SK-N-MC (cell line): Measurements from ENCODE around the gene MTR.
"Not testable (repeated sequence)": the region's sequence is repeated elsewhere in the genome, so short reads cannot be mapped to it uniquely, and the experiment has no call there.

Source experiments
- DNase-seq: peaks from one replicate; pipeline ENCODE4 v3.0.0-alpha.2; 2011; ENCODE audit warnings: low read depth, low spot score
- H3K27ac ChIP-seq: fragments of 200-600 bp; sonication (generic); 2 replicates; pipeline ENCODE4 v1.5.1; 2016; ENCODE audit warnings: mixed run types
- H3K36me3 ChIP-seq: fragments of 200-600 bp; sonication (generic); 2 replicates; pipeline ENCODE4 v1.6.1; 2017; ENCODE audit warnings: antibody characterized with exemption, low read length, mixed read lengths; ENCODE audit not compliant: insufficient read depth
- H3K4me3 ChIP-seq: fragments of 200-600 bp; sonication (generic); 2 replicates; pipeline ENCODE4 v1.5.1; 2016
- H3K9ac ChIP-seq: fragments of 200-600 bp; sonication (generic); 2 replicates; pipeline ENCODE4 v1.8.0; 2017; ENCODE audit warnings: mixed run types, mixed read lengths; ENCODE audit not compliant: insufficient read length
- H3K9me3 ChIP-seq: fragments of 200-600 bp; sonication (generic); 2 replicates; pipeline ENCODE4 v1.6.1; 2017; ENCODE audit warnings: low read depth, mild to moderate bottlenecking, antibody characterized with exemption, low read length, moderate library complexity, mixed read lengths
- EZH2 ChIP-seq: fragments of 200-600 bp; sonication (generic); IDR thresholded peaks from one replicate; pipeline ENCODE4 v1.6.1; 2017; ENCODE audit warnings: antibody characterized with exemption
- FOXP2 ChIP-seq: optimal IDR thresholded peaks from 2 replicates; pipeline ENCODE3; 2011; ENCODE audit warnings: mild to moderate bottlenecking, moderate library complexity; ENCODE audit not compliant: insufficient read depth; ENCODE audit errors: extremely low read length, control extremely low read depth
- POLR2AphosphoS5 ChIP-seq: IDR thresholded peaks from 2 replicates; pipeline ENCODE4 v1.6.1; 2012; ENCODE audit warnings: mild to moderate bottlenecking, low read depth, low read length, borderline replicate concordance

The MTR gene

GRCh38 chr1:236904892-236905741 lies 110.0 kb downstream of the MTR start:
- Histone ChIP-seq H3K9ac (no peak overlapping the region), H3K36me3 (peaks cover 10% of the 10 kb centered on the region; the same call in 1 of the 2 replicates), H3K27ac (no peak overlapping the region), H3K9me3 (no peaks in the 10 kb centered on the region), H3K4me3 (no peak overlapping the region)
- TF ChIP-seq FOXP2 (no peak), EZH2 (no peak), POLR2AphosphoS5 (no peak)
- DNase-seq, result no peak

DNA sequence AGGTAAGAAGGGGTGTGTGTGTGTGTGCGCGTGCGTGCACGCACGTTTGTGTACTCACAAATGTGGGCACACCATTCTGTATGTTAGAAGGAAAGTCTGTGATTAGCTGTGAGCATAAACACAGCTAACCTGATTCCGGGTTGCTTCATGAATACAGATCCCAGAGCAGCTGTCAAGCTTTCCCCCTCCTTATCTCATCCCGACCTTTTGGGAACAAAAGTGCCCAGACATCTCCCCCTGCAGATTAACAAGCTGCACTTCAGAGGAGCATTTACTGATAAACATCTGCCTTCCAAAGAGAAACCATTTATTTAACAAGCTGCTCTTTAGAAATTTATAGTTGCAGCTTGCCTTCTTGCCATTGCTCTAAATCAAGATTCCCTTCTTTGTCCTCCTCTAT lies 112.1 kb downstream of the MTR start:
- no peak for TF ChIP-seq FOXP2
- no peak for TF ChIP-seq EZH2
- TF ChIP-seq POLR2AphosphoS5, result no peak
- no peak for DNase-seq

DNA sequence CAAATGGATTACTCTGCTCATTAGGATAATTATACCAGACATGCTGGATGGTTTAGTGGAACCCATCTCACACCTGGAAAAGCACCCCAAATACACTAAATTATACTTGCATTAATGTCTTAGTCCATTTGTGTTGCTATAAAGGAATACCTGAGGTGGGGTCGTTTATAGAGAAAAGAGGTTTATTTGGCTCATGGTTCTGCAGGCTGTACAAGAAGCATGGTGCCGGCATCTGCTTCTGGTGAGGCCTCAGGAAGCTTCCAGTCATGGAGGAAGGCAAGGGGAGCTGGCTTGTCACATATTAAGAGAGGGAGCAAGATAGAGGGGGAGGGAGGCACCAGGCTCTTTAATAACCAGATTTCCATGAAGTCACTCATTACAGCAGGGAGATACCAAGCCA lies 113.6 kb downstream of the MTR start:
- no peak overlapping the region for H3K4me3 ChIP-seq
- no peak overlapping the region for H3K27ac ChIP-seq
- H3K36me3 ChIP-seq, result no peaks in the 10 kb centered on the region
- no peak for DNase-seq
- H3K9ac ChIP-seq, result no peak overlapping the region
- no peak for TF ChIP-seq FOXP2
- no peak for TF ChIP-seq EZH2
- no peak for TF ChIP-seq POLR2AphosphoS5
- no peaks in the 10 kb centered on the region for H3K9me3 ChIP-seq

More for the DNA sequence above, 112.1 kb downstream of the MTR start:
- no peaks in the 10 kb centered on the region for H3K9me3 ChIP-seq
- H3K36me3 ChIP-seq, result no peaks in the 10 kb centered on the region
- H3K4me3 ChIP-seq, result no peak overlapping the region
- no peak overlapping the region for H3K27ac ChIP-seq
- H3K9ac ChIP-seq, result no peak overlapping the region

DNA sequence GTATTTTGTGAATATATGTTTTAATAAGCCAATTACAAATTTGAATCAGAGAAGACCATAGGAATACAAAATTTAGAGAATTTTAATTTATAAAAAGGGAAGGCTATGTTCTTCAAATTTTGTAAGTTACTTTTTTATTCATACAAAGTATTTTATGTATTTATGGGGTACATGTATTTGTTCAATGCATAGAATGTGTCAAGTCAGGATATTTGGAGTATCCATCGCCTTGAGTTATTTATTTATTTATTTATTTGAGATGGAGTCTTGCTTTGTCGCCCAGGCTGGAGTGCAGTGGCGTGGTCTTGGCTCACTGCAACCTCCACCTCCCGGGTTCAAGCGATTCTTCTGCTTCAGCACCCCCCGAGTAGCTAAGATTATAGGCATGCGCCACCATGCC lies 116.0 kb downstream of the MTR start:
- not testable (repeated sequence) for H3K36me3 ChIP-seq, DNase-seq, H3K9me3 ChIP-seq, H3K4me3 ChIP-seq, H3K9ac ChIP-seq, H3K27ac ChIP-seq

DNA sequence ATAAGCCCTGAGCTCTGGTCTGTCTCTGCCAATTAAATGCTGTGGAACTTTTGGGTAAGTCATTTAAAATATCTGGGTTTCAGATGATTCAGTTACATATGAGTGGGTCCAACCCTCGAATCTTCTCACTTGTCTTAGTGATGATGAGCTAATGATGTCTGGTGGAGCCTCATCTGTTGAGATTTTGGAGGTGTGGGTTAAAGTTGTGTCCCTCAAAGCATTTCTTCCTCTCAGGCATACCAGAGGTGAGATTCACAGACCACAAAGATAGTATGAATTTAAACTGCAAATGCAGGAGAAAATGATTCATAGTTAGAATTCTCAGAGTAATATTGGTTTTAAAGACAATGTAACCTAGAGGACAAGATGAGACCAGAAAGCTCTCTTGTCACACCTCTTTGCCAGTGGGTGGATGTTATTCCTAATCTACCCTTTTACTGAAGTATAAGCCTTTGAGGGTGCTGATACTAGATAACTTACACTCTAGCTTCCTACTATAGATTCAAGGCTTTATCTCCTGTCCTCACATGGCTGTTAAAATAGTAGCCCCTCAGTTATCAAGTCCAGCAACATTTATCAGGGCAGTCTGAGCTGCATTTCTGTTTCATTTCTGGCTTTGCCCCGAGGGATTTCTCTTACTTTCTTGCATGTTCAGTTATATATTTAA lies 118.4 kb downstream of the MTR start:
- TF ChIP-seq POLR2AphosphoS5 (no peak), EZH2 (no peak), FOXP2 (no peak)
- Histone ChIP-seq H3K27ac (no peak overlapping the region), H3K9ac (no peak overlapping the region), H3K9me3 (peaks cover 5% of the 10 kb centered on the region; the same call in 1 of the 2 replicates), H3K36me3 (peaks cover 4% of the 10 kb centered on the region), H3K4me3 (no peak overlapping the region)
- DNase-seq, result no peak

GRCh38 chr1:236914375-236914774 lies 119.3 kb downstream of the MTR start:
- DNase-seq, result no peak
- Histone ChIP-seq H3K9me3 (peaks cover 5% of the 10 kb centered on the region; the same call in 1 of the 2 replicates), H3K9ac (no peak overlapping the region), H3K27ac (no peak overlapping the region), H3K4me3 (no peak overlapping the region), H3K36me3 (peaks cover 4% of the 10 kb centered on the region)
- no peak for TF ChIP-seq EZH2
- no peak for TF ChIP-seq FOXP2
- TF ChIP-seq POLR2AphosphoS5, result no peak

- no peak overlapping the region for H3K9ac ChIP-seq
- H3K9me3 ChIP-seq, result peaks cover 5% of the 10 kb centered on the region; the same call in 1 of the 2 replicates
- TF ChIP-seq FOXP2, result no peak
- no peak for TF ChIP-seq EZH2
- peaks cover 4% of the 10 kb centered on the region for H3K36me3 ChIP-seq
- no peak overlapping the region for H3K4me3 ChIP-seq
- DNase-seq, result no peak
- H3K27ac ChIP-seq, result no peak overlapping the region
Observed at GRCh38 chr1:236916131-236916800, 121.2 kb downstream of the MTR start.

DNA sequence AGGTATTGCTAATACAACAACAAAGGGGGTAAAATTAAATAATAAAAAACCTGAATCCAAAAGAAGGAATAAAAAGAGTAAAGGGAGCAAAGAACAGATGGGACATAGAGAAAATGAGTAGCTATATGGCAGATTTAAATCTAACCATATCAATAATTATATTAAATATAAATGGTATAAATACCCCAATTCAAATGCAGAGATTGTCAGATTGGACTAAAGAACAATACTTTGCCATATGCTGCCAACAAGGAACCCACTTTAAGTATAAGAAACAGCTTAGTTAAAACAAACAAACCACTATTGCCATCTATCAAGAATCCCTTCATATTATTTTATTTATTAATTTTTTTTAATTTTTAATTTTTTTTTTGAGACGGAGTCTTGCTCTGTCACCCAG lies 122.4 kb downstream of the MTR start:
- Histone ChIP-seq H3K9me3 (peaks cover 5% of the 10 kb centered on the region; the same call in 1 of the 2 replicates), H3K36me3 (peaks cover 4% of the 10 kb centered on the region), H3K9ac (no peak overlapping the region), H3K27ac (no peak overlapping the region), H3K4me3 (no peak overlapping the region)
- DNase-seq, result no peak
- no peak for TF ChIP-seq POLR2AphosphoS5
- no peak for TF ChIP-seq FOXP2
- TF ChIP-seq EZH2, result no peak
